ENCODE results near the gene CHST8.
A peak's percentile ranks its signal among the peaks of the same experiment; 100 is the strongest.

CHST8 gene

GRCh38 chr19:33772102-33772857, 150.5 kb downstream of the CHST8 start:
- no peak for DNase-seq

- DNase-seq, result no peak
Measured at GRCh38 chr19:33772858-33773180, 151.1 kb downstream of the CHST8 start.

- no peak for DNase-seq
Measured at GRCh38 chr19:33773704-33774624, 152.2 kb downstream of the CHST8 start.

- DNase-seq, result no peak
Measured at GRCh38 chr19:33774751-33775150, 153.0 kb downstream of the CHST8 start.

GRCh38 chr19:33775731-33776487, 154.2 kb downstream of the CHST8 start:
- DNase-seq, result no peak

- no peak for DNase-seq
Measured at GRCh38 chr19:33777351-33777750, 155.6 kb downstream of the CHST8 start.

- DNase-seq, result no peak
Measured at GRCh38 chr19:33777753-33778088, 156.0 kb downstream of the CHST8 start.

GRCh38 chr19:33778089-33778791, 156.5 kb downstream of the CHST8 start:
- DNase-seq, result peak; percentile 94

GRCh38 chr19:33779849-33780248, 158.1 kb downstream of the CHST8 start:
- DNase-seq, result no peak

GRCh38 chr19:33780251-33780650, 158.5 kb downstream of the CHST8 start:
- DNase-seq, result no peak

GRCh38 chr19:33780746-33781145, 159.0 kb downstream of the CHST8 start:
- DNase-seq, result peak; percentile 33

GRCh38 chr19:33781415-33781935, 159.7 kb downstream of the CHST8 start:
- DNase-seq, result no peak

- no peak for DNase-seq
Measured at GRCh38 chr19:33781996-33782395, 160.2 kb downstream of the CHST8 start.

GRCh38 chr19:33784432-33784831, 162.7 kb downstream of the CHST8 start:
- DNase-seq, result no peak

GRCh38 chr19:33785795-33786194, 164.0 kb downstream of the CHST8 start:
- no peak for DNase-seq

GRCh38 chr19:33788676-33789075, 166.9 kb downstream of the CHST8 start:
- no peak for DNase-seq

GRCh38 chr19:33789344-33789743, 167.6 kb downstream of the CHST8 start:
- no peak for DNase-seq

GRCh38 chr19:33794683-33795369, 173.1 kb downstream of the CHST8 start:
- DNase-seq, result no peak

GRCh38 chr19:33795370-33796163, 173.8 kb downstream of the CHST8 start:
- DNase-seq, result peak; percentile 96

- peak; percentile 90 for DNase-seq
Measured at GRCh38 chr19:33796164-33796875, 174.6 kb downstream of the CHST8 start, which contains the start of gene KCTD15. Gene KCTD15, plus strand, starts transcription at chr19:33796870. Its CDS starts 3,585 bp downstream, at chr19:33800455.
